Smooth muscle cell (in vitro differentiated cells): ENCODE results near the gene GPR63. TPM values are rescaled to one million over a fixed set of nuclear protein-coding genes. Genes with fewer than 3 reads are reported as not detected.

Source experiments
- DNase-seq: peaks from one replicate; lab custom pipeline; 2025; ENCODE audit not compliant: unreplicated experiment; lab: John Stamatoyannopoulos, UW
- H2AFZ ChIP-seq: fragments of 200-600 bp; sonication (generic); 2 replicates; pipeline ENCODE4 v1.6.0; 2016; ENCODE audit warnings: antibody characterized with exemption, low read depth, mild to moderate bottlenecking
- H3F3A ChIP-seq: fragments of 200-600 bp; sonication (generic); 2 replicates; pipeline ENCODE4 v1.6.0; 2017; ENCODE audit warnings: antibody characterized with exemption, low read depth
- H3K27ac ChIP-seq: fragments of 200-600 bp; sonication (generic); 2 replicates; pipeline ENCODE4 v1.5.1; 2016; ENCODE audit warnings: low read depth, mild to moderate bottlenecking
- H3K27me3 ChIP-seq: fragments of 200-600 bp; sonication (generic); 2 replicates; pipeline ENCODE4 v1.6.1; 2016; ENCODE audit warnings: low read depth, mild to moderate bottlenecking
- H3K36me3 ChIP-seq: fragments of 200-600 bp; sonication (generic); 2 replicates; pipeline ENCODE4 v1.5.1; 2016; ENCODE audit warnings: low read depth
- H3K4me1 ChIP-seq: fragments of 200-600 bp; sonication (generic); 2 replicates; pipeline ENCODE4 v1.5.1; 2016; ENCODE audit warnings: low read depth
- H3K4me2 ChIP-seq: fragments of 200-600 bp; sonication (generic); 2 replicates; pipeline ENCODE4 v1.6.0; 2016; ENCODE audit warnings: mild to moderate bottlenecking
- H3K4me3 ChIP-seq: fragments of 200-600 bp; sonication (generic); 2 replicates; pipeline ENCODE4 v1.5.1; 2016; ENCODE audit warnings: mild to moderate bottlenecking
- H3K79me2 ChIP-seq: fragments of 200-600 bp; sonication (generic); 2 replicates; pipeline ENCODE4 v1.6.0; 2016; ENCODE audit warnings: low read depth, mild to moderate bottlenecking
- H3K9ac ChIP-seq: fragments of 200-600 bp; sonication (generic); 2 replicates; pipeline ENCODE4 v1.6.0; 2016; ENCODE audit warnings: low read depth
- H3K9me3 ChIP-seq: fragments of 200-600 bp; sonication (generic); replicated peaks from 2 replicates; pipeline ENCODE4 v1.5.1; 2016; ENCODE audit warnings: low read depth
- H4K20me1 ChIP-seq: fragments of 200-600 bp; sonication (generic); 2 replicates; pipeline ENCODE4 v1.6.0; 2016; ENCODE audit warnings: low read depth
- WGBS: methylation state at CpG from one replicate; pipeline ENCODE4 v1.1.7; 2016; ENCODE audit warnings: low lambda C conversion rate; 5-methylcytosine and 5-hydroxymethylcytosine counted together
- polyA plus RNA-seq: library from polyadenylated mRNA; unstranded; fragments of >200 nt; fragmentation: Nextera tagmentation; extraction: Ambion mirVana; gene quantifications from 2 replicates; pipeline ENCODE4 v1.2.1, GENCODE V29; 2016
- total RNA-seq: library from RNA; depleted of rRNA; stranded (reverse); fragments of >200 nt; gene quantifications from 2 replicates; pipeline ENCODE4 v1.2.3, GENCODE V29; 2014
- TF ChIP-seq, protein P1 (sequence below): fragments of 200-600 bp; sonication (generic); IDR thresholded peaks from 2 replicates; pipeline ENCODE4 v1.5.1; 2017; ENCODE audit warnings: borderline replicate concordance, mild to moderate bottlenecking, antibody characterized with exemption; ENCODE audit not compliant: insufficient read depth, poor library complexity, severe bottlenecking

GPR63 gene
- total and polyA plus RNA-seq, 2 experiments from 2014 or later = 0.56 to 4.4 TPM

- DNase-seq = no peak
- Histone ChIP-seq H3K9me3 (no peaks in the 10 kb centered on the region), H3K4me2 (peak overlapping the region; percentile 44), H3F3A (no peaks in the 10 kb centered on the region), H3K4me3 (no peak overlapping the region), H3K27ac (peak overlapping the region; percentile 11), H3K79me2 (no peaks in the 10 kb centered on the region), H2AFZ (no peak overlapping the region), H3K36me3 (no peaks in the 10 kb centered on the region), H4K20me1 (no peaks in the 10 kb centered on the region), H3K4me1 (peaks cover 17% of the 10 kb centered on the region), H3K9ac (no peak overlapping the region), H3K27me3 (no peaks in the 10 kb centered on the region)
- 7% methylated on average over 1 of the region's 1 CpG for WGBS
- TF ChIP-seq, protein P1, sequence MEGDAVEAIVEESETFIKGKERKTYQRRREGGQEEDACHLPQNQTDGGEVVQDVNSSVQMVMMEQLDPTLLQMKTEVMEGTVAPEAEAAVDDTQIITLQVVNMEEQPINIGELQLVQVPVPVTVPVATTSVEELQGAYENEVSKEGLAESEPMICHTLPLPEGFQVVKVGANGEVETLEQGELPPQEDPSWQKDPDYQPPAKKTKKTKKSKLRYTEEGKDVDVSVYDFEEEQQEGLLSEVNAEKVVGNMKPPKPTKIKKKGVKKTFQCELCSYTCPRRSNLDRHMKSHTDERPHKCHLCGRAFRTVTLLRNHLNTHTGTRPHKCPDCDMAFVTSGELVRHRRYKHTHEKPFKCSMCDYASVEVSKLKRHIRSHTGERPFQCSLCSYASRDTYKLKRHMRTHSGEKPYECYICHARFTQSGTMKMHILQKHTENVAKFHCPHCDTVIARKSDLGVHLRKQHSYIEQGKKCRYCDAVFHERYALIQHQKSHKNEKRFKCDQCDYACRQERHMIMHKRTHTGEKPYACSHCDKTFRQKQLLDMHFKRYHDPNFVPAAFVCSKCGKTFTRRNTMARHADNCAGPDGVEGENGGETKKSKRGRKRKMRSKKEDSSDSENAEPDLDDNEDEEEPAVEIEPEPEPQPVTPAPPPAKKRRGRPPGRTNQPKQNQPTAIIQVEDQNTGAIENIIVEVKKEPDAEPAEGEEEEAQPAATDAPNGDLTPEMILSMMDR = no peak
These were observed 42.3 kb downstream of the GPR63 start for GRCh38 chr6:96794980-96795379.

- no peak overlapping the region for H3K9ac ChIP-seq
- TF ChIP-seq, protein P1 = no peak
- H4K20me1 ChIP-seq = no peaks in the 10 kb centered on the region
- no peak overlapping the region for H2AFZ ChIP-seq
- H3K4me2 ChIP-seq = no peak overlapping the region
- no peaks in the 10 kb centered on the region for H3K79me2 ChIP-seq
- H3K4me1 ChIP-seq = peaks cover 20% of the 10 kb centered on the region
- WGBS = 95% methylated on average over 4 of the region's 4 CpGs
- H3K27ac ChIP-seq = no peak overlapping the region
- no peaks in the 10 kb centered on the region for H3K9me3 ChIP-seq
- H3K4me3 ChIP-seq = no peak overlapping the region
- H3K27me3 ChIP-seq = no peaks in the 10 kb centered on the region
- DNase-seq = no peak
- no peaks in the 10 kb centered on the region for H3F3A ChIP-seq
- H3K36me3 ChIP-seq = no peaks in the 10 kb centered on the region
These were observed 44.6 kb downstream of the GPR63 start for GRCh38 chr6:96792561-96793190.

DNA sequence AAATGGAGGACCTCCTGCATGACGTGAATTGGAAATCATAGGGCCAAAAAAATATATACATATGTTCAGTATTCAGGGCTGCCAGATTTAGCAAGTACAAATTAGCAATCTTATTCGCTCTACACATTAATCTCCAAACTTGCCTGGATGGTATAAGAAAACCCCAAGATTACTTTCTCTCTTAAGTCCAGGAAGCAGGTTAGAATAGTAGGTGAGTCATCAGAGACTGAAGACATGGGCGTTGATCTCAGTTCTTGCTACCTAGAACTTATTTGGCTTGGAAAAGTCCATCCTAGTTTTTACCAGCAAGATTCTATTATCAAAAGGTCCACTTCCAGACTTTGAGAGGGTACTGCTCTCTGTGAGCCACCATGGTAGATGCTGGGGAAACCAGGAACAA is 47.4 kb downstream of the GPR63 start:
- H3K9me3 ChIP-seq = no peaks in the 10 kb centered on the region
- no peaks in the 10 kb centered on the region for H3K36me3 ChIP-seq
- H3K4me3 ChIP-seq = no peak overlapping the region
- no peaks in the 10 kb centered on the region for H4K20me1 ChIP-seq
- 94% methylated on average over 3 of the region's 3 CpGs for WGBS
- H3K9ac ChIP-seq = no peak overlapping the region
- no peaks in the 10 kb centered on the region for H3K27me3 ChIP-seq
- TF ChIP-seq, protein P1 = no peak
- no peak overlapping the region for H2AFZ ChIP-seq
- peaks cover 12% of the 10 kb centered on the region for H3K4me1 ChIP-seq
- no peak overlapping the region for H3K4me2 ChIP-seq
- H3F3A ChIP-seq = no peaks in the 10 kb centered on the region
- DNase-seq = no peak
- H3K79me2 ChIP-seq = no peaks in the 10 kb centered on the region
- no peak overlapping the region for H3K27ac ChIP-seq
